Measurements from ENCODE around the gene SEMA6B.

DNA sequence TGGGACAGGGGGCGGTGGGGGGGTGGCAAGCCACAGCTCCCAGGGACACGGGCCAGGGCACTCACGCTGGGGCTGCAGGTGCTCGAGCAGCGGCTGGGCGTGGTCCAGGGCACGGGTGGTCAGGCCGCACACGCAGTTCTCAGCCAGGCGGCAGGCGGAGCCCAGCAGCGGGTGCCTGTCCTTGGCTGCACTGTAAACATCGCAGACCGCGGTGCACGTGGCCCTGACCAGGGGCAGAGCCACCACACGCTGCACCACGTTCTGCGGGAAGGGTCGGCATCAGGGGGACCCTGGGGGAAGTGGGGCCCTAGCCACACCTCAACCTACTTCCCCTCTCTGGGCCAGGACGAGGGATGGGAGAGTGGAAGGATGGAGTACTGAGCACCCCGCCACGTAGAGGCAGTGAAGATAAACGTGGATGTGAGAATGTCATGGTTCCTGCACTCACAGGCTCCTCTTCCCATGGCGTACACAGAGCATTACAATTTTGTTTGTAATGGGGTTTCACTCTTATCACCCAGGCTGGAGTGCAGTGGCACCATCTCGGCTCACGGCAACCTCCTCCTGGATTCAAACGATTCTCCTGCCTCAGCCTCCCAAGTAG is 27.8 kb downstream of the SEMA6B start:
- TF ChIP-seq, protein P1, sequence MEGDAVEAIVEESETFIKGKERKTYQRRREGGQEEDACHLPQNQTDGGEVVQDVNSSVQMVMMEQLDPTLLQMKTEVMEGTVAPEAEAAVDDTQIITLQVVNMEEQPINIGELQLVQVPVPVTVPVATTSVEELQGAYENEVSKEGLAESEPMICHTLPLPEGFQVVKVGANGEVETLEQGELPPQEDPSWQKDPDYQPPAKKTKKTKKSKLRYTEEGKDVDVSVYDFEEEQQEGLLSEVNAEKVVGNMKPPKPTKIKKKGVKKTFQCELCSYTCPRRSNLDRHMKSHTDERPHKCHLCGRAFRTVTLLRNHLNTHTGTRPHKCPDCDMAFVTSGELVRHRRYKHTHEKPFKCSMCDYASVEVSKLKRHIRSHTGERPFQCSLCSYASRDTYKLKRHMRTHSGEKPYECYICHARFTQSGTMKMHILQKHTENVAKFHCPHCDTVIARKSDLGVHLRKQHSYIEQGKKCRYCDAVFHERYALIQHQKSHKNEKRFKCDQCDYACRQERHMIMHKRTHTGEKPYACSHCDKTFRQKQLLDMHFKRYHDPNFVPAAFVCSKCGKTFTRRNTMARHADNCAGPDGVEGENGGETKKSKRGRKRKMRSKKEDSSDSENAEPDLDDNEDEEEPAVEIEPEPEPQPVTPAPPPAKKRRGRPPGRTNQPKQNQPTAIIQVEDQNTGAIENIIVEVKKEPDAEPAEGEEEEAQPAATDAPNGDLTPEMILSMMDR (IDR thresholded peaks at IDR 0.05) = no peak
- TF ChIP-seq EZH2 (IDR thresholded peaks at IDR 0.05; ENCODE audit: borderline replicate concordance, insufficient read depth, low read depth, low read length, poor library complexity, severe bottlenecking) = no peak

Data from B cell (primary cell).